NB4 (cell line): ENCODE data around the gene AP2A2.

Experiments used
- MAX ChIP-seq: IDR thresholded peaks from 2 replicates; pipeline ENCODE4 v1.6.1; 2011; ENCODE audit warnings: low read depth, low read length
- MYC ChIP-seq: IDR thresholded peaks from 2 replicates; pipeline ENCODE4 v1.6.1; 2011; ENCODE audit warnings: low read depth, low read length
- POLR2A ChIP-seq: IDR thresholded peaks from 2 replicates; pipeline ENCODE4 v1.6.1; 2011; ENCODE audit warnings: mild to moderate bottlenecking; ENCODE audit not compliant: insufficient read length; ENCODE audit errors: extremely low read depth
- TF ChIP-seq, protein P1 (sequence below): IDR thresholded peaks from one replicate; pipeline ENCODE4 v1.5.1; 2012; ENCODE audit warnings: low read depth, low read length

DNA sequence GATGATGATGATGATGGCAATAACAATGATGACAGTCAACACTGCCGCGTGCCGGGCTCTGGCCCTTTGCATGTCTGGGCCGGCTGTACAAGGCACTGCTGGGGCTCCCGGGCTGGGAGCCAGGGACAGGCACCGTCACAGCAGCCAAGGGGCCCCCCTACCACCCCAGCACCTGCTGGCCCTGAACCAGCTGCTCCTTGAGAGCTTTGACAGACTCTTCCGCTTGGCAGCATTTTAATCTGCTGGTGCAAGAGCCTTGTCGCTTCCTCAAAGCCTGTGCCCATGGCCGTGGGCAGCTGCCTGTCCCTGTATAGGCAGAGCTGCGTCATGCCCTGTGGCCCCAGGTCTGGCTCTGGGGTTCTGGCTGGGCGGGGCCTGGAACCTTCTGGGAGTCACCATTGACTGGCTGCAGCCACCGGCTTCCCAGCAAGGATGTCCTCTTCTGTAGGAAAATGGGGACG is 123.8 kb downstream of the AP2A2 start:
- no peak for TF ChIP-seq POLR2A
- TF ChIP-seq, protein P1, sequence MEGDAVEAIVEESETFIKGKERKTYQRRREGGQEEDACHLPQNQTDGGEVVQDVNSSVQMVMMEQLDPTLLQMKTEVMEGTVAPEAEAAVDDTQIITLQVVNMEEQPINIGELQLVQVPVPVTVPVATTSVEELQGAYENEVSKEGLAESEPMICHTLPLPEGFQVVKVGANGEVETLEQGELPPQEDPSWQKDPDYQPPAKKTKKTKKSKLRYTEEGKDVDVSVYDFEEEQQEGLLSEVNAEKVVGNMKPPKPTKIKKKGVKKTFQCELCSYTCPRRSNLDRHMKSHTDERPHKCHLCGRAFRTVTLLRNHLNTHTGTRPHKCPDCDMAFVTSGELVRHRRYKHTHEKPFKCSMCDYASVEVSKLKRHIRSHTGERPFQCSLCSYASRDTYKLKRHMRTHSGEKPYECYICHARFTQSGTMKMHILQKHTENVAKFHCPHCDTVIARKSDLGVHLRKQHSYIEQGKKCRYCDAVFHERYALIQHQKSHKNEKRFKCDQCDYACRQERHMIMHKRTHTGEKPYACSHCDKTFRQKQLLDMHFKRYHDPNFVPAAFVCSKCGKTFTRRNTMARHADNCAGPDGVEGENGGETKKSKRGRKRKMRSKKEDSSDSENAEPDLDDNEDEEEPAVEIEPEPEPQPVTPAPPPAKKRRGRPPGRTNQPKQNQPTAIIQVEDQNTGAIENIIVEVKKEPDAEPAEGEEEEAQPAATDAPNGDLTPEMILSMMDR = no peak
- no peak for TF ChIP-seq MYC
- no peak for TF ChIP-seq MAX
